ENCODE data around the gene PRR20G. TPM values are rescaled to one million over a fixed set of nuclear protein-coding genes. Genes with fewer than 3 reads are reported as not detected.
A peak's percentile ranks its signal among the peaks of the same experiment; 100 is the strongest.

PRR20G gene
- total RNA-seq, 1 experiment from 2014 or later = not detected

- H3K36me3 ChIP-seq (ENCODE audit: control insufficient read depth, insufficient read depth, low read length) = no peaks in the 10 kb centered on the region
- H3K4me3 ChIP-seq (ENCODE audit: low read depth, low read length) = no peak overlapping the region
- H3K27ac Mint-ChIP-seq (ENCODE audit: unreplicated experiment) = no peak overlapping the region
- no peak overlapping the region for H3K4me3 Mint-ChIP-seq (ENCODE audit: unreplicated experiment)
- no peaks in the 10 kb centered on the region for H3K36me3 Mint-ChIP-seq (ENCODE audit: insufficient read depth, unreplicated experiment)
- ChIA-PET POLR2A (no interaction called here), CTCF (no interaction called here)
- BruUV-seq (replicated peaks) = no TSS peak
- H3K4me1 Mint-ChIP-seq (ENCODE audit: low read depth, unreplicated experiment) = no peaks in the 10 kb centered on the region
- intact Hi-C loops (cut with micrococcal nuclease; ENCODE audit: unreplicated experiment) = no loop called here
- no peaks in the 10 kb centered on the region for H3K4me1 ChIP-seq
- H3K27me3 ChIP-seq (replicated peaks; ENCODE audit: control insufficient read depth, insufficient read depth, low read length) = no peaks in the 10 kb centered on the region; the same call in 1 of the 2 replicates
- H3K9me3 ChIP-seq = no peaks in the 10 kb centered on the region
- no peak for TF ChIP-seq CTCF (IDR thresholded peaks at IDR 0.05; ENCODE audit: insufficient read depth in 1 of 2, low read depth in 1 of 2, low read length in 1 of 2, severe bottlenecking in 1 of 2, unreplicated experiment in 1 of 2)
- no peaks in the 10 kb centered on the region for H3K9me3 Mint-ChIP-seq (ENCODE audit: unreplicated experiment)
- no peak for DNase-seq
- H3K27me3 Mint-ChIP-seq (ENCODE audit: insufficient read depth, unreplicated experiment) = peaks cover 30% of the 10 kb centered on the region
Measured at GRCh38 chr3:127305499-127306060, 17.7 kb upstream of the PRR20G start.

GRCh38 chr3:127304121-127304744 lies 16.4 kb upstream of the PRR20G start:
- 0 out of 2 replicates have a peak overlapping the region, but pooled peaks have one; percentile 2 for H3K4me3 ChIP-seq (ENCODE audit: low read depth, low read length)
- Mint-ChIP-seq H3K27ac (ENCODE audit: unreplicated experiment) (no peak overlapping the region), H3K9me3 (ENCODE audit: unreplicated experiment) (no peaks in the 10 kb centered on the region), H3K27me3 (ENCODE audit: insufficient read depth, unreplicated experiment) (peaks cover 30% of the 10 kb centered on the region), H3K36me3 (ENCODE audit: insufficient read depth, unreplicated experiment) (no peaks in the 10 kb centered on the region), H3K4me3 (ENCODE audit: unreplicated experiment) (peak overlapping the region; percentile 59), H3K4me1 (ENCODE audit: low read depth, unreplicated experiment) (no peaks in the 10 kb centered on the region)
- H3K9me3 ChIP-seq = no peaks in the 10 kb centered on the region
- no peaks in the 10 kb centered on the region for H3K36me3 ChIP-seq (ENCODE audit: control insufficient read depth, insufficient read depth, low read length)
- ChIA-PET CTCF (no interaction called here), POLR2A (no interaction called here)
- BruUV-seq (replicated peaks) = no TSS peak
- intact Hi-C loops (cut with micrococcal nuclease; ENCODE audit: unreplicated experiment) = no loop called here
- H3K4me1 ChIP-seq = no peaks in the 10 kb centered on the region
- H3K27me3 ChIP-seq (replicated peaks; ENCODE audit: control insufficient read depth, insufficient read depth, low read length) = no peaks in the 10 kb centered on the region; the same call in 1 of the 2 replicates
- TF ChIP-seq CTCF (IDR thresholded peaks at IDR 0.05; ENCODE audit: insufficient read depth in 1 of 2, low read depth in 1 of 2, low read length in 1 of 2, severe bottlenecking in 1 of 2, unreplicated experiment in 1 of 2) = no peak
- peak; percentile 24 to 70 for DNase-seq

- no peaks in the 10 kb centered on the region for H3K36me3 ChIP-seq (ENCODE audit: control insufficient read depth, insufficient read depth, low read length)
- H3K4me1 ChIP-seq = no peaks in the 10 kb centered on the region
- ChIA-PET POLR2A (no interaction called here), CTCF (no interaction called here)
- intact Hi-C loops (cut with micrococcal nuclease; ENCODE audit: unreplicated experiment) = no loop called here
- no peak overlapping the region for H3K4me3 ChIP-seq (ENCODE audit: low read depth, low read length)
- Mint-ChIP-seq H3K36me3 (ENCODE audit: insufficient read depth, unreplicated experiment) (no peaks in the 10 kb centered on the region), H3K27ac (ENCODE audit: unreplicated experiment) (no peak overlapping the region), H3K9me3 (ENCODE audit: unreplicated experiment) (no peaks in the 10 kb centered on the region), H3K4me1 (ENCODE audit: low read depth, unreplicated experiment) (no peaks in the 10 kb centered on the region), H3K27me3 (ENCODE audit: insufficient read depth, unreplicated experiment) (peaks cover 29% of the 10 kb centered on the region), H3K4me3 (ENCODE audit: unreplicated experiment) (no peak overlapping the region)
- H3K27me3 ChIP-seq (replicated peaks; ENCODE audit: control insufficient read depth, insufficient read depth, low read length) = no peaks in the 10 kb centered on the region
- BruUV-seq (replicated peaks) = no TSS peak
- TF ChIP-seq CTCF (IDR thresholded peaks at IDR 0.05; ENCODE audit: insufficient read depth in 1 of 2, low read depth in 1 of 2, low read length in 1 of 2, severe bottlenecking in 1 of 2, unreplicated experiment in 1 of 2) = no peak
- DNase-seq = no peak
- no peaks in the 10 kb centered on the region for H3K9me3 ChIP-seq
Measured at GRCh38 chr3:127299276-127299675, 11.4 kb upstream of the PRR20G start.

Data from Caco-2 (cell line).